GM21390 (cell line): ENCODE results near the gene FAM83C.
"Not testable (repeated sequence)": the region's sequence is repeated elsewhere in the genome, so short reads cannot be mapped to it uniquely, and the experiment has no call there.

Experiments
- ATAC-seq: cut with Tn5 transposase; IDR thresholded peaks from one replicate; pipeline ENCODE4 v1.9.1; 2021; ENCODE audit not compliant: unreplicated experiment

The FAM83C gene

DNA sequence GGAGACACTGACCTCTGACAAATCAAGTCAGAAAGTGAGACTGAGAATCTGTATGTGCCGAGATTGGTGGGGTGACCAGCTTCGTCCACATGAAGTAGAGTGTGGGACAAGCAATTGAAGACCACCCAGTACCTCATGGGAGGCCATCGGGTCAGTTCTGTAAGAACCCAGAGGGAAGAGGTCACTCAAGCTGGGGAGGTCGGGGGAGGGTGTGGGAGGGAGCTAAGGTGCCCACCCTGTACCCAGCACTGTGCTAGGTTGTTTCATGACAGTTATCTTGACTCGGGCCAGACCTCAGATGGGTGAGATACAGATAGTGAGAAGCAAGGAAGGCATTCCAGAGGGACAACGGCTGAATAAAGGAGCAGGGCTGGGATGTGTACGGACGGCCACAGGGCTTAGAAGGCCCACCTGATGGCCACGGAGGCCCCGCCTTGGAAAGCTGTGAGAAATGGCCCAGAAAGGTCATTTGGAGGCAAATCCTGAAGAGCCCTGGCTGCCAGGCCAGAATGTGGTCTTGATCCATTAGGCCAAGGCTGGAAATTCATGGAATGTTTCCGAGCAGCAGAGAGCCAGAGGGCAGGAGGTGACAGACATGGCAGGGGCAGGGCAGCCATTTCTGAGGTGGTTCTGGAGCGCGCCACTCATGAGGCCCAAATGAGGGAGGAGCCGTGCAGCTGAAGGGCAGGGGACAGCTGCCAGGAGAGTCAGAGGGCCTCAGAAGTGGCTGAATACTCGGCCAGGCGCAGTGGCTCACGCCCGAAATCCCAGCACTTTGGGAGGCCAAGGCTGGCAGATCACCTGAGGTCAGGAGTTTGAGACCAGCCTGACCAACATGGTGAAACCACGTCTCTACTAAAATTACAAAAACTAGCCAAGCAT, 22.0 kb downstream of the FAM83C start:
- ATAC-seq: no peak

GRCh38 chr20:35269055-35269781, 23.0 kb downstream of the FAM83C start:
- ATAC-seq: no peak

- ATAC-seq: no peak
Observed at GRCh38 chr20:35267092-35267491, 25.1 kb downstream of the FAM83C start.

- no peak for ATAC-seq
Observed at GRCh38 chr20:35264755-35265154, 27.5 kb downstream of the FAM83C start.

- no peak for ATAC-seq
Observed at GRCh38 chr20:35263532-35264341, 28.5 kb downstream of the FAM83C start.

- not testable (repeated sequence) for ATAC-seq
Observed at GRCh38 chr20:35262731-35263531, 29.3 kb downstream of the FAM83C start.

DNA sequence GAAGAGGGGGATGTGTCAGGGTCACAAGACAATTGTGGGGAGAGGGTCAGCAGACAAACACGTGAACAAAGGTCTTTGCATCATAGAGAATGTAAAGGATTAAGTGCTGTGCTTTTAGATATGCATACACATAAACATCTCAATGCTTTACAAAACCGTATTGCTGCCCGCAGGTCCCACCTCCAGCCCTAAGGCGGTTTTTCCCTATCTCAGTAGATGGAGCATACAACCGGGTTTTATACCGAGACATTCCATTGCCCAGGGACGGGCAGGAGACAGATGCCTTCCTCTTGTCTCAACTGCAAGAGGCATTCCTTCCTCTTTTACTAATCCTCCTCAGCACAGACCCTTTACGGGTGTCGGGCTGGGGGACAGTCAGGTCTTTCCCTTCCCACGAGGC, 29.9 kb downstream of the FAM83C start:
- ATAC-seq: not testable (repeated sequence)

DNA sequence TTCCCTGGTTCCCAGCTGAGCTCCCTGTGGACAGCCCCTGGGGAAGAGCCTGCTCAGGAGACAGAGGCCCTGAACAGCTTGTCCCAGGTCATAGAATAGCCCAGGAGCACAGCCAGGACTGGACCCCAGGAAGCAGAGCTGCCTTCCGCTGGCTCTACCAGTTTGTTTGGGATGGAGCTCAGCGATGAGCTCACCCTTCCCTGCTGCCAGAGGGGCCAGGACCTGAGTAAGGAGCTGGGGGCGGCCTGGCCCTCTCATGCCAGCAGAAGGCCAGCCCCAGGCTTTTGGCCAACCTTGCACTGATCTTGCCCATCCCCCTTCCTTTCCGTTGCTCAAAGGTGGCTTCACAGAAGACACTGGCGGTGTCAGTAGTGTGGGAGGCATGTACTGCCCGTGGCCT, 31.8 kb downstream of the FAM83C start:
- no peak for ATAC-seq

GRCh38 chr20:35257175-35257909, 34.9 kb downstream of the FAM83C start:
- ATAC-seq: no peak

- ATAC-seq: no peak
Observed at GRCh38 chr20:35254448-35254999, 37.7 kb downstream of the FAM83C start.

- ATAC-seq: no peak
Observed at GRCh38 chr20:35253010-35253409, 39.2 kb downstream of the FAM83C start.

DNA sequence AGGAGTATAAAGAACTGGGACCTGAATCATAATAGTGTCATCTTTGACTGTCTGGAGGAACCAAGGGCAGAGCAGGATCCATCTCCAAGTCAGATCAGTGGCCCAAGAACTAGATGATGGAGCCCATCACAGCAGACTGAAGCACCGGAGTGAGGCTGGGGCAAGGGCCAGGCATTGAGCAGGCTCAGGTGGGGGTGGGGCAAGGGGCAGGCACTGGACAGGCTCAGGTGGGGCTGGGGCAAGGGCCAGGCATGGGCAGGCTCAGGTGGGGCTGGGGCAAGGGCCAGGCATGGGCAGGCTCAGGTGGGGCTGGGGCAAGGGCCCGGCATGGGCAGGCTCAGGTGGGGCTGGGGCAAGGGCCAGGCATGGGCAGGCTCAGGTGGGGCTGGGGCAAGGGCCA, 39.6 kb downstream of the FAM83C start:
- ATAC-seq: not testable (repeated sequence)

GRCh38 chr20:35252037-35252461, 40.2 kb downstream of the FAM83C start:
- ATAC-seq: peak; percentile 76

DNA sequence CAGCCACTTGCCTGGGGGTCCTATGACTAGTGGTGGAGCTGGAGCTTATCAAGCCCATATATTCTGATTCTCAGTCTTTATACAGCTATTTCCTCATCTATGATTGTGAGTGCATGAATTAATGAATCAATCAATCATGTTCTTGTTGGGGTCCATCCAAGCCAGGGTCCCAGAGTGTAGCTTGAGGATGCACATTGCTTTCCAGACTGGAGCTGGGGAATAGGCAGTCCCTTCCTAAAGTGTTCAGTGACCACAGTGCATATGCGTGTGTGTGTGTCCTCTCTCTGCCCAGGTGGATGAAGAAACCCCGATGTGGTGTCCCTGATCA, 40.6 kb downstream of the FAM83C start:
- ATAC-seq: no peak

GRCh38 chr20:35248641-35249475, 43.4 kb downstream of the FAM83C start:
- ATAC-seq: no peak

GRCh38 chr20:35246723-35247122, 45.5 kb downstream of the FAM83C start:
- ATAC-seq: no peak

GRCh38 chr20:35243986-35244385, 48.2 kb downstream of the FAM83C start:
- ATAC-seq: no peak

DNA sequence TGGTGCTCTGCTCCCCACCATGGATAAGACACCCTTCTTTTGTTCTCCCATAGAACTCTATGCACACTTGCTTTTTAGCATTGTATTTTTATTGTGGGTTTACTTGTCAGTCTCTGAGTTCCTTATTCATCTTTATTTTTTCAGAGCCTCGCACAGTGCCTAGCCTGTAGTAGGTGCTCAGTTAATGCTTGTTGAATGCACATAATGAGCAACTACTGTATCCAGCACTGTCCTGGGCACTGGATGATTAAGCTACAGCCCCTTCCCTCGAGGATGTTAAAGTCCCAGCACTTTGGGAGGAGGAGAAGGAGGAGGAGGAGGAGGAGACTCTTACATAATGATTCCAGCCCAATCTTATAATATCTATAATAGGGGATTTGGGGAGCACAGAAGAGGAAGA, 48.9 kb downstream of the FAM83C start:
- no peak for ATAC-seq

DNA sequence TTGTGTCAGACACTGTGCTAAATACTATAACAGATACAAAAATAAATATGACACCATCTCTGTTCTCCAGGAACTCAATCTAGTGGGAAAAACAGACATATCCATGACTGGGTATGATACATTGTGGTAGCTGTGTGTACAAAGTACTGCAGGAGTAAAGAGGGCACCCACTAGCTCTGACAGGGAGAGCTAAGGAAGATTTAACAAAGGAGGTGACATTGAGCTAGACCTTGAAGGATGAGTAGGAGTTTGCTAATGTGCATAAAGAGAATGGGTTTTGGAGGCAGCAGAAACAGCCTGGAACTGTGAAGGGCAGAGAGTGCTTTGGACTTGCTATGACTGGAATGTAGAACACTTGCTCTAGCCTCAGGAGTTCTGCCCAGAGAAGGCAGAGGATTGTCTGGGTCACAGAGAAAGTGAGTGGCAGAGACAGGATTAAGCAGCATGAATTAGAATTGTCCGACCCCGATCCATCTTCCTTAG, 51.4 kb downstream of the FAM83C start:
- ATAC-seq: no peak
